Transverse colon (tissue), 4 donors: ENCODE measurements around the gene AQP9. TPM values are rescaled to one million over a fixed set of nuclear protein-coding genes. Genes with fewer than 3 reads are reported as not detected.

Experiments
- DNase-seq: peaks from one replicate; pipeline ENCODE4 v3.0.0-alpha.2; 2019
- H3K27ac ChIP-seq, 4 donors: fragments of 200-600 bp; sonication (generic); 2 replicates each; pipeline ENCODE4 v1.5.1; 2016 to 2018; ENCODE audit warnings: inconsistent platforms in 4 of 4
- H3K27me3 ChIP-seq: fragments of 200-600 bp; sonication (generic); 2 replicates; pipeline ENCODE4 v1.5.1; 2017; ENCODE audit warnings: inconsistent platforms
- H3K36me3 ChIP-seq, 4 donors: fragments of 200-600 bp; sonication (generic); 2 replicates each; pipeline ENCODE4 v1.5.1; 2017 to 2019; ENCODE audit warnings: inconsistent platforms in 4 of 4
- H3K4me1 ChIP-seq, 4 donors: fragments of 200-600 bp; sonication (generic); 2 replicates each; pipeline ENCODE4 v1.5.1; 2017 to 2020; ENCODE audit warnings: inconsistent platforms in 4 of 4
- H3K4me3 ChIP-seq, 4 donors: fragments of 200-600 bp; sonication (generic); 1 replicate in 1 of 4; 2 replicates in 3 of 4; pipeline versions ENCODE4 v1.5.1 to v1.6.1; 2017 to 2019; ENCODE audit warnings: inconsistent platforms in 4 of 4
- H3K9me3 ChIP-seq, 2 donors: fragments of 200-600 bp; sonication (generic); 2 replicates each; pipeline ENCODE4 v1.5.1; 2017 to 2019; ENCODE audit warnings: inconsistent platforms in 2 of 2
- CTCF ChIP-seq, 5 experiments: fragments of 200-600 bp in 3 of 5; fragments of 450-650 bp in 2 of 5; sonication (generic) in 3 of 5; IDR thresholded peaks; 1 replicate in 2 of 5; 2 replicates in 3 of 5; pipeline ENCODE4 v1.5.1; 2016 to 2017; ENCODE audit warnings: antibody characterized with exemption in 5 of 5, inconsistent platforms in 3 of 5, mild to moderate bottlenecking in 2 of 5, moderate library complexity in 1 of 5
- EP300 ChIP-seq: sonication (generic); formaldehyde crosslinking; IDR thresholded peaks from one replicate; pipeline ENCODE4 v1.6.1; 2017; ENCODE audit warnings: antibody characterized with exemption, low read depth
- POLR2A ChIP-seq: fragments of 450-650 bp; IDR thresholded peaks from one replicate; pipeline ENCODE4 v1.6.1; 2016; ENCODE audit warnings: antibody characterized with exemption, mild to moderate bottlenecking, moderate library complexity
- POLR2AphosphoS5 ChIP-seq, 3 donors: sonication (generic); formaldehyde crosslinking; IDR thresholded peaks; one replicate each; pipeline ENCODE4 v1.6.1; 2016; ENCODE audit warnings: antibody characterized with exemption in 3 of 3
- WGBS, 2 donors: methylation state at CpG; one replicate each; pipeline ENCODE4 v1.1.5; 2018; ENCODE audit warnings: low coverage in 1 of 2; 5-methylcytosine and 5-hydroxymethylcytosine counted together
- in situ Hi-C, 4 donors: fragments of 200-750 bp; cut with MboI; loops; one replicate each; pipeline versions ENCODE4 v1.15.0 to v1.15.1; 2017; ENCODE audit warnings: low sequenced_read_pairs in 3 of 4, low pct_ligation_motif_present in 1 of 4, low pct_unique_long_range_greater_than_20kb in 1 of 4
- intact Hi-C: fragments of 100-400 bp; cut with DNase I; formaldehyde crosslinking; loops from one replicate; pipeline ENCODE4 v1.15.1; 2023; ENCODE audit warnings: low total_unique reads
- total RNA-seq, 4 donors: library from RNA; depleted of rRNA; stranded (reverse); fragments of >200 nt; gene quantifications; one replicate each; pipeline ENCODE4 v1.1.0, GENCODE V29; 2016

AQP9 gene
- total RNA-seq, 4 donors from 2014 or later: 0.14 to 0.32 TPM; not detected in 2

GRCh38 chr15:58222679-58223078, 84.5 kb downstream of the AQP9 start:
- Histone ChIP-seq H3K27ac (no peak overlapping the region), H3K4me3 (no peak overlapping the region), H3K9me3 (no peaks in the 10 kb centered on the region), H3K36me3 (no peaks in the 10 kb centered on the region), H3K4me1 (no peaks in the 10 kb centered on the region), H3K27me3 (no peaks in the 10 kb centered on the region)
- intact Hi-C loops (no loop called here), in situ Hi-C loops (no loop called here)
- no peak for TF ChIP-seq POLR2AphosphoS5 (IDR thresholded peaks at IDR 0.05)
- no peak for TF ChIP-seq CTCF (IDR thresholded peaks at IDR 0.05)
- TF ChIP-seq POLR2A: no peak
- 82 to 87% methylated on average over 2 of the region's 2 CpGs for WGBS, 2 donors
- no peak for DNase-seq

- Histone ChIP-seq H3K4me1 (peaks cover 0 to under 1% (median 0%) of the 10 kb centered on the region in 4 donors), H3K9me3 (no peaks in the 10 kb centered on the region), H3K36me3 (no peaks in the 10 kb centered on the region), H3K27ac (no peak overlapping the region), H3K27me3 (no peaks in the 10 kb centered on the region), H3K4me3 (no peak overlapping the region)
- in situ Hi-C loops: no loop called here
- intact Hi-C loops: no loop called here
- no peak for TF ChIP-seq CTCF (IDR thresholded peaks at IDR 0.05)
- WGBS, 2 donors: 90 to 91% methylated on average over 3 of the region's 3 CpGs
- no peak for DNase-seq
These were observed 85.3 kb downstream of the AQP9 start for GRCh38 chr15:58223432-58223831.

GRCh38 chr15:58224068-58224467, 85.9 kb downstream of the AQP9 start:
- no peak for TF ChIP-seq POLR2AphosphoS5 (IDR thresholded peaks at IDR 0.05)
- TF ChIP-seq EP300: no peak
- no peak for TF ChIP-seq POLR2A
- TF ChIP-seq CTCF (IDR thresholded peaks at IDR 0.05): no peak
- intact Hi-C loops: no loop called here
- DNase-seq: no peak
- in situ Hi-C loops: no loop called here
- 92 to 95% methylated on average over 2 of the region's 2 CpGs for WGBS, 2 donors
- H3K36me3 ChIP-seq: no peaks in the 10 kb centered on the region
- no peak overlapping the region for H3K4me3 ChIP-seq
- H3K4me1 ChIP-seq: peaks cover 0 to 5% (median under 1%) of the 10 kb centered on the region in 4 donors
- H3K27me3 ChIP-seq: no peaks in the 10 kb centered on the region
- H3K27ac ChIP-seq: no peak overlapping the region
- H3K9me3 ChIP-seq: no peaks in the 10 kb centered on the region

- intact Hi-C loops (no loop called here), in situ Hi-C loops (loop anchor here in 1 of 4 donors (25.0 kb wide), 1 partner anchor 534 kb away; the partner anchor contains the start of gene MINDY2)
- DNase-seq: peak; percentile 72
- H3K9me3 ChIP-seq: no peaks in the 10 kb centered on the region
- TF ChIP-seq CTCF (IDR thresholded peaks at IDR 0.05) (peak; percentile 76 to 81 (median 81)), EP300 (no peak)
- H3K27ac ChIP-seq: no peak overlapping the region
- peaks cover 0 to 8% (median 3%) of the 10 kb centered on the region in 4 donors for H3K4me1 ChIP-seq
- no peaks in the 10 kb centered on the region for H3K27me3 ChIP-seq
- 30 to 40% methylated on average over 7 to 8 of the region's 8 CpGs for WGBS, 2 donors
- no peaks in the 10 kb centered on the region for H3K36me3 ChIP-seq
- H3K4me3 ChIP-seq: no peak overlapping the region
These were observed 89.7 kb downstream of the AQP9 start for GRCh38 chr15:58227706-58228543.
